Epidermal melanocyte (primary cell): ENCODE data around the gene RAB27A.
"Not testable (repeated sequence)": the region's sequence is repeated elsewhere in the genome, so short reads cannot be mapped to it uniquely, and the experiment has no call there.

ENCODE experiments used
- DNase-seq: peaks from one replicate; pipeline ENCODE4 v3.0.0; 2011; ENCODE audit warnings: low spot score; ENCODE audit not compliant: insufficient read length

RAB27A gene

GRCh38 chr15:55282284-55282833 is 7.3 kb downstream of the RAB27A start:
- DNase-seq = no peak

GRCh38 chr15:55281517-55282228 is 7.9 kb downstream of the RAB27A start:
- no peak for DNase-seq

- DNase-seq = not testable (repeated sequence)
These were observed 9.0 kb downstream of the RAB27A start for GRCh38 chr15:55280589-55280988.

- no peak for DNase-seq
These were observed 9.8 kb downstream of the RAB27A start for GRCh38 chr15:55279746-55280351.

GRCh38 chr15:55279100-55279745 is 10.4 kb downstream of the RAB27A start:
- DNase-seq = no peak

GRCh38 chr15:55277715-55278114 is 11.9 kb downstream of the RAB27A start:
- DNase-seq = no peak

GRCh38 chr15:55277116-55277564 is 12.5 kb downstream of the RAB27A start:
- DNase-seq = no peak

GRCh38 chr15:55276324-55276723 is 13.3 kb downstream of the RAB27A start:
- DNase-seq = no peak

- no peak for DNase-seq
These were observed 19.3 kb downstream of the RAB27A start for GRCh38 chr15:55270291-55270690.

GRCh38 chr15:55268176-55268695 is 21.4 kb downstream of the RAB27A start:
- DNase-seq = no peak

GRCh38 chr15:55267401-55268175 is 22.0 kb downstream of the RAB27A start:
- no peak for DNase-seq

- DNase-seq = no peak
These were observed 23.1 kb downstream of the RAB27A start for GRCh38 chr15:55266547-55266946.

- DNase-seq = no peak
These were observed 29.0 kb downstream of the RAB27A start for GRCh38 chr15:55260562-55261131.

- no peak for DNase-seq
These were observed 31.7 kb downstream of the RAB27A start for GRCh38 chr15:55257938-55258337.

- no peak for DNase-seq
These were observed 32.5 kb downstream of the RAB27A start for GRCh38 chr15:55257012-55257670.

GRCh38 chr15:55256281-55257011 is 33.2 kb downstream of the RAB27A start:
- DNase-seq = no peak

GRCh38 chr15:55255714-55256113 is 33.9 kb downstream of the RAB27A start:
- no peak for DNase-seq

GRCh38 chr15:55254916-55255679 is 34.5 kb downstream of the RAB27A start:
- no peak for DNase-seq

- no peak for DNase-seq
These were observed 36.0 kb downstream of the RAB27A start for GRCh38 chr15:55253580-55253979.
